Head of caudate nucleus (tissue), 42 donors: ENCODE data around the gene POLL.
A peak's percentile ranks its signal among the peaks of the same experiment; 100 is the strongest.

Source experiments
- DNase-seq, 42 donors: peaks; one replicate each; pipeline versions ENCODE4 v3.0.0 to v3.0.0-alpha.2; 2020 to 2021; ENCODE audit warnings: mixed read lengths in 7 of 42
- intact Hi-C: fragments of 100-400 bp; cut with DNase I; formaldehyde crosslinking; loops from one replicate; pipeline ENCODE4 v1.15.0; 2022

Gene POLL

GRCh38 chr10:101565936-101566332, 22.1 kb downstream of the POLL start:
- peak in 3 of 42 donors; percentile 16 to 29 (median 24) for DNase-seq
- intact Hi-C loops, result loop anchor here (5.0 kb wide), 2 partner anchors 274 to 354 kb away; no protein-coding TSS in a partner anchor

GRCh38 chr10:101565370-101565900, 22.6 kb downstream of the POLL start:
- intact Hi-C loops, result loop anchor here (5.0 kb wide), 2 partner anchors 273 to 353 kb away; no protein-coding TSS in a partner anchor
- DNase-seq, result peak in 6 of 42 donors; percentile 0 to 18 (median 2)

DNA sequence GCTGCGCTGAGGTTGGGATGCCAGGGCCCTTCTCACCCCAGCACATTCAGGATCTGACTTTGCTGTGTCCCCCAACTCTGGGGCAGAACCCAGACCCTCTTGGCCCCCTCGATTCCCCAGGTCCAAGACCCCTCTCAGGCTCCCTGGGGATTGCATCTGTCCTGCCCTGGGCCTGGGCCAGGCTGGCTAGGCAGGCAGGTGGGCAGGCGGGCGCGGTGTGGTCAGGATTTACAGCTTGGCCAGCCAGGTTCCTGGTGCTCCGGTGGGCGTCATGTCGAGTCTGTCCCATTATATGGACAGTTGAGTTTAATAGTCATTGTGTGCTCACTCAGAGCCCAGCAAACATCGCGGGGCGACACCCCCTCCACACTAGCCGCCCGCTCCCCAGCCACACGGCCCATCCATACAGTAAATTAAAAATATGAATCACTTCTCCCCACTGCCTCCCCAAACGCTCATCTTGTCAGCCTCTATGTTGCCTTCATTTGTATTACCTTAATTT, 23.5 kb downstream of the POLL start:
- DNase-seq, result peak in 11 of 42 donors; percentile 2 to 29 (median 11)
- intact Hi-C loops, result no loop called here

DNA sequence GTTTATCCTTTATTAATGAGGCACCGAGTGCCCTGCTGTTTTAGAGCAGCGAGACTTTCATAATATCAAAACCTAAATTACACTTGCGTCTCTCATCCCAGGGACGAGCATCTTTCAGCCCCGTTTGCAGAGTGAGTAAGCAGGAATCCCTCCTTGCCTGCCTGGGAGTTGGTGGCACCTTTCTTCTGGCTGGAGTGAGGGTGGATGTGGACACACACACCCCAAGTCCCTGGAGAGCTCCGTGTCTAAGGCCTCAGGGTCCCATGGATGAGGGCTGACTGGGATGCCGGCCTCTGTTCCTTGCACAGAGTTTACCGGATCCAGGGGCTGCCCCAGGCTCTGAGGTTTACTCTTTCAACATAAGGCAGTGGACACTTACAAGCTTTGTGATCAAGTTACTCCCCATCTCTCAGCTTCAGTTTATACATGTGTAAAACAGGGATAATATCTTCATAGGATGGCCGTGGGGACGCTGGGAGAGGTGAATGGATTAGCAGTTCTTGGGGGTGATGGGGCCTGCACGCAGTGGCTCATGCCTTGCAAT, 24.5 kb downstream of the POLL start:
- peak in 9 of 42 donors; percentile 3 to 33 (median 15) for DNase-seq
- intact Hi-C loops, result no loop called here

GRCh38 chr10:101563007-101563406, 25.1 kb downstream of the POLL start:
- peak in 8 of 42 donors; percentile 2 to 22 (median 12) for DNase-seq
- intact Hi-C loops, result no loop called here

DNA sequence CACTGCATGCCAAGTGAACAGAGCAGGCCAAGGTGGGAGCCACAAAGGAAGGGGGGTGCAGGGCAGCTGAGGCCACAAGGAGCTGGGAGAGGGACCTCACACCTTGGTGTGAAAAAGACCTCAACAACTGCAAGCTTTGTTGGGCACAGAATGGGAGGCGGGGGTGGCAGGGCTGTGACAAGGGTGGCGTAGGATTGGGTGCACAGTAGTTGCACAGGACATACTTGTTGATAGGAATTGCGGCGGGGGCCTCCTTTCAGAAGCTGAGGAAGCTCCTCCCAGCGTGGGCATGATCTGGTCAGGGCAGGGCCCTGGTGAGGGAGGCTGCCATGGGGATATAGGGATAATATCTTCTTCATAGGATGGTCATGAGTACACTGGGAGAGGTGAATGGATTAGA, 25.8 kb downstream of the POLL start:
- DNase-seq, result peak in 5 of 42 donors; percentile 19 to 35 (median 28)
- intact Hi-C loops, result no loop called here

DNA sequence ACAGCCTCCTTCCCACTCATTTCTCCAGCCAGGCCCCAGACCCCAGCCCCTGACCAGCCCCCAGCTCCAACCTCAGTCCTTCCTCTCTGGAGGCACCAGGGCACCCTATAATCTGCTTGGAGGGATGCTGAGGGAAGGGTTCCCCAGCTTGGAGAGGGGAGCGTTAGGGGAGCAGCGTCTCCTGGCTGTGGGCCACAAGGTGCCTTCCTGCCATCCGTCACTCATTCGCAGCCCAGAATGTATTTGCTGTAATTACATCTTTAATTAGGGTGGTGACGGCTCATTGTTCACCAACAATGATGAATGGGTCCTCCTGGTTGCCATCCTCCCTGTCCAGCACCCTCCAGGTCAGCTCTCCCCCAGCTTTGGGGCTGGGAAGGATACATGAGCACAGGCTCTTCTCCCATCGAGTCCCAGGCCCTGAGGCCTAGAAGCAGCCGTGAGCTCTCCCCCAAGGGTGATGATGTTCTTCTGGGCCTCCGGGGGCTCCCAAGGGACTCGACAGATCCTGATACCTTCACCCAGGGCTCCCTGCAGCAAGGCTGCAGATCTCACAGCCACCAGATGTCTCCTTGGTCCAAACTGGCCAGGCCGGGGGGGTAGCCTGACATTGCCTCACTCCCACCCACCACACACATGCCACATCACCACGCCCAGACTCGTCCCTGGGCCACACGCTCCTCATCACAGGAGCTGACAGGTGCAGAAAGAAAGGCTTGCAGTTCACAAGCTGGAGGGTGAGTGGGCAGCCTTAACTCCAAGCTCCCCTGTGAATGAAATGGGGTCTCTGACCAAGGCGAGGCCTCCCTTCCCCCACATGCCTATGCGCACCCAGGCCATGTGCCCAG, 26.8 kb downstream of the POLL start:
- intact Hi-C loops, result no loop called here
- peak in 4 of 42 donors; percentile 18 to 38 (median 25) for DNase-seq

GRCh38 chr10:101560298-101561067, 27.6 kb downstream of the POLL start:
- intact Hi-C loops, result no loop called here
- DNase-seq, result peak in 4 of 42 donors; percentile 29 to 38 (median 34)

DNA sequence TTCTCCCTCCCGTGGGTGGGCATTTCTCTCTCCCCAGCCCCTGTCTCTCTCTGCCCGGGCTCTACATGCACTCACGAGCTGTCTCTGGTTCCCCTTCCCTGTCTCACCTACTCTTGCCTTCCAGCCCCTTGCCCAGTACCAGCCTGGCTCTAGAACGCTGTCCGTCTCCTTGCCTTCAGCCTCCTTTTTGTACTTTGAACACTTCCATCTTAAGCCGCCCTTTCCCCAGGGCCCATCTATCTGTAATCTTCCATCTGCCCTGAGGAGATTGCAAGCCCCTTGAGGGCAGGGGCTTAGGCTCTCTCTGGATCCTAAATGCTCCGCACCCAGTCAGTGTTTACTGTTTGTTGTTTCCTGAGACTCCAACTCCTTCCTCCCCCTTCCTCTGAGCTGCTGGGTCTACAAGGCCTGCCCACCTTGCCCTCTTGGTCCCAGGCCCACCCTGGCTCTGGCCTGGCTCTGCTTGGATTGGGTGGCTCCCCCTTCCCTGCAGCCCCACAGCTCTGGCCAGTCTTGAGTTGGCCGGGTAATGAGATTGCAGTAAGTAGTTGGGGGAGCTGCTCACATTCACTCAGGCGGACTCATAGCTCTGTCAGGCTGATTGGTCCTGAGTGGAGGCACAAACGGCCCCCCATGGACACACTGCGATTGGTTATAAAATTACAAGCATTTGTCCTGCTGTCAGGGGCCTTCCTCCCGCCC, 28.3 kb downstream of the POLL start:
- intact Hi-C loops, result no loop called here
- DNase-seq, result peak in 3 of 42 donors; percentile 32 to 38 (median 34)

DNA sequence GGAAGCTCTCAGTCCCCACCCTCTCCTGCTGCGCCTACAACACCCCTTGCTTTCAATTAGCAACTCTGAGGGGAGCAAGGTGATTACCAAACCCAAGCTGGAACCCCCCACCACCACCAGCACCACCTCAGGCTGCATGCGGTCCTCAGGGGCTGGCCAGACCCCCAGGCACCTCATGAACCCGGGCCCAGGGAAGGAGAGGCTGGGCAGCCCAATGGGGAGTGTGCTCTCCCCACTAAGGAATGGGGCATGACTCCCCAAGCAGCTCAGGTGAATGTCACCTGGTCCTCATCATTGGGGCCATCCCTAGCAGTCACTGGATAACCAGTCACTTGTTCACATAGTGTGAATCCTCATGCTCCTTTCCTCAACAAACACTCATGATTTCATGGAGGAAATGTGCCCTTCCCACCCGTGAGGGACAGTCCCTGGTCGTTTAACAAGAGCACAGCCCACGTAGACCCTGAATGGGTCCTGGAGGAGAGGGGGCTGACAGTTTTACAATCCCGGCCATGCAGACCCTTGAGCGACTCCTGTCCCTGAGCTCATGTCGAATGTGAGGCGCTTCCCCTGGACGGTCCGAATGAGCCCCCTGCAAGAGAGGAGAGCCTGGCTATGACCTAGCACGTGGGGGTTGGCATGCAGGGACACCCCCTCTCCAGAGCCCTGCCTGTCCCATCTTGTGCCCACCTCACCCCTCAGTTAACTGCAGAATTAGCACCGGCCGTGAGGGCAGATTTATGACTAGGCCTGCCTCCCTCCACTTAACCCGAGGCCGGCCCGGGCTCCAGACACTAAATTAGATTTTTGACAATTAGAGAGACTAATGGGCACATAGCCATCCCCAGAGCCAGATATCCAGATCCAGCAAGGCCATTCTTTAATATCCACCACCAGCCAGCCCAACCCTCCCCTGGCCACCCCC, 29.1 kb downstream of the POLL start:
- peak in 3 of 42 donors; percentile 30 to 39 (median 36) for DNase-seq
- intact Hi-C loops, result no loop called here

GRCh38 chr10:101558204-101558603, 29.9 kb downstream of the POLL start:
- intact Hi-C loops, result no loop called here
- peak in 3 of 42 donors; percentile 25 to 34 (median 31) for DNase-seq

GRCh38 chr10:101557541-101557940, 30.5 kb downstream of the POLL start:
- intact Hi-C loops, result no loop called here
- peak in 1 of 42 donors; percentile 19 for DNase-seq

GRCh38 chr10:101552442-101552841, 35.6 kb downstream of the POLL start:
- intact Hi-C loops, result no loop called here
- no peak for DNase-seq

DNA sequence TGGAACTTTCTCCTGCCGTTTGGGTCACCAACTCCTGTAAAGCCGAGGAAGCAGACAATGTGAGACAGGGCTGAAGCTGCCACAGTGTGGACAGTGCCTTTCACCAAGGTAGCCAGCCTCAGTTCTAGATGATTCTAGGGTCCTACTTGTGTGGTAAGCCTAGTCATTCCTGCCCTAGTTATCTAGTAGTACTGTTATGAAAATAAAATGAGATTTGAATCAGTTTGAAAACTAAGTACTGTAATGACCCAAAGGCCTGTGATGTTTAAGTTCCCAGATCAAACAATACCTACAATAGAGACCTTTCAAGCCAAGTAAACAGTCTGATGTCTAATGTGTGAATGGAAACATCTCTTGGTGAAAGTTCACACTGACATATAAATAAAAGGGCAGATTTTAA, 37.1 kb downstream of the POLL start:
- no peak for DNase-seq
- intact Hi-C loops, result no loop called here

DNA sequence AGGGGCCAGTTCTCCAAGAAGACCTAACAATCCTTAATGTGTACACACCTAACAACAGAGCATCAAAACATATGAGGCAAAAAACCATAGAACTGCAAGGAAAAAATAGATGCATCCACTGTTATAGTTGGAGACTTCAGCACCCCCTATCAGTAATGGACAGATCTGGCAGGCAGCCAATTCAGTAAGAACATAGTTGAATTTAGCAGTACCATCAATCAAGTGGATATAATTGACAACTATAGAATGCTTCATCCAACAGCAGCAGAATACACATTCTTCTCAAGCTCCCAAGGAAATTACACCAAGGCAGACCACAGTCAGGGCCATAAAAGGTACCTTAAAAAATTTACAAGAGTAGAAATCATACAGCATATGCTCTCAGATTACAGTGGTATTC, 42.2 kb downstream of the POLL start:
- no peak for DNase-seq
- intact Hi-C loops, result no loop called here

DNA sequence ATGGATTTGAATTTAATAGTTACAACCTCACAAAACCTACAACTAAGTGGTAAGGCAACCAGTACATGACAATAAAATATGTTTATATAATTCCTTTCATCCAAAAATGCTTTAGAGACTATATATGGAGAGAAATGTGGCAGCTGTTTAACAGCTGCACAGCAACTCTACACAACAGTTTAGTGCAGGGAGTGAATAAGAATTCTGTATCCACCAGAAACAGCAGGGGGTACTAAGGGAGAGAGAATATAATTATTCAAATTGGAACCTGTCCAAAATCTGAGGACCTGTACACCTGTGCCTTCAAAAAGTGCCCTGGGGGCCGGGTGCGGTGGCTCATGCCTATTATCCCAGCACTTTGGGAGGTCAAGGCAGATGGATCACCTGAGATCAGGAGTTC, 49.6 kb downstream of the POLL start:
- intact Hi-C loops, result no loop called here
- DNase-seq, result no peak

DNA sequence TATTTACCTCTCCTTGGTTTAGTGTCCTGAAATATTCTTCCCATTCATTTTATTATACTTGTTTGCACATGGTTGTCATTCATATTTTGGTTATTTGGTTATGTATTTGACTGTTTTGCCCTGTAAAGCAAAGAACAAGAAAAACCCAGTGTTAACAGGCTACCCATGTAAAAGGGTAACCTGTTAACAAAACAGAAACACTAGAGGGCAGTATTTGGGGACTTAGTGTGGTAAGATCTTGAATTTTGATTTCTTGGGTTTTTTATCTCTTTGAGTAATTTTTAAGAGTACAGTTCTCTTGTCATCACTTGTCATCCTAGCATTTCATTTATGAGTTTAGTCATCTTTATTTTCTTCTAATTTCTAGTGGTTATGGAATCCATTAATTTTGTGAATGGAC, 51.3 kb downstream of the POLL start:
- DNase-seq, result no peak
- intact Hi-C loops, result no loop called here

DNA sequence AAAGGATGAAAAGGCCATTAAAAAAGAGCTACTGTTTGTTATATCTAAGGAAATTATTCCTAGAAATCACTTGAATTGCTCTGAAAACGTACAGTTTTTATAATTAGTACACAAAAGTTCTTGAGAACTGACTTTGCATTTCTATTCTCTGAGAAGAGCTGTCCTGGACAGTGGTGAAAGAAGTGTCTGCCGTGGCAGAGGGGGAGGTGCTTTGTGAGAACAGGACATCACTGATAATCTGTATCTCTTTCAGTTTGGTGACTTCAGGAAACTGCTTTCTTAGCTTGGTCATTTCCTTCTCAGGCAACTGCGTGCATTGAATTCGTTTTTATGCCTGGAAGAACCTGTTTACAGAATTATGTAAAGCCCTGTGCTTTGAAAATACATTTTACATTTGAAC, 52.1 kb downstream of the POLL start:
- intact Hi-C loops, result no loop called here
- no peak for DNase-seq
